Astrocyte of the spinal cord (primary cell): Measurements from ENCODE around the gene GJD3.
A peak's percentile ranks its signal among the peaks of the same experiment; 100 is the strongest.

ENCODE experiments used
- DNase-seq: peaks from one replicate; pipeline ENCODE4 v3.0.0; 2011; ENCODE audit warnings: low read depth, low spot score
- H3K4me3 ChIP-seq: 2 replicates; pipeline ENCODE4 v1.5.1; 2011; ENCODE audit warnings: low read depth, mild to moderate bottlenecking, low read length, moderate library complexity
- in situ Hi-C: cut with HindIII; loops from 2 replicates; pipeline ENCODE4 v1.10.0; 2017; ENCODE audit warnings: low sequenced_read_pairs
- TF ChIP-seq, protein P1 (sequence below): IDR thresholded peaks from 2 replicates; pipeline ENCODE4 v1.5.1; 2012; ENCODE audit warnings: low read depth, mild to moderate bottlenecking, low read length, inconsistent platforms

The GJD3 gene

DNA sequence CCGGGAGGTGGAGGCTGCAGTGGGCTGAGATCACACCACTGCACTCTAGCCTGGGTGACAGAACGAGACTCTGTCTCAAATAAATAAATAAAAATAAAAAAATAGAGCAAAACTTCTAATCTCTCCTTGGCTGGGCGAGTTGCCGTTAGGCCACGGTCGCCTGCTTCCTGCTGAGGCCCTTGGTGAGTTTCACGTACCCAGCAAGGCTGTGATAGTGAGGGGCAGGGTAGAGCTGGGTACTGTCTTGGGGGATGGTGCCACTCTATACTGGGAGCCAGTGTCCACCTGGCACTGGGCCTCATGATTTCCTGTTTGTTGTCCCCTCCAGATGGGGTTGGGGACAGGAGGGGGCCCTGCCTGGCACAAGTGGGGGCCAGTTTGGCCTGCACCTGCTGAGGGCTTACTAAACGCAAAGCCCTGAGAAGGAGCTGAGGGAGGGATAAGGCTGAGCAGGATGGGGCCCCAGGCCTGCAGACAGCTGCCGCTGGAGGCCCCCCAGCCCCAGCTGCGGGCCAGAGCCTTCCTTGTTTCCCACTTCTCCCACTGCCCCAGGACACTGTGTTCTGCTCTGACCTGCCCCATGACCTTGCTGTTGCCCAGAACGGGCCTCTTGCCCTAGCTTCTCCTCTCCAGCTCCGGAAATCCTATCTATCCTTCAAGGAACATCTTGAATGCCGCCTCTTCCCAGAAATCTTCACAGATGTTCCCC, 25.4 kb downstream of the GJD3 start:
- H3K4me3 ChIP-seq: no peak overlapping the region
- DNase-seq: no peak
- in situ Hi-C loops: no loop called here
- TF ChIP-seq, protein P1, sequence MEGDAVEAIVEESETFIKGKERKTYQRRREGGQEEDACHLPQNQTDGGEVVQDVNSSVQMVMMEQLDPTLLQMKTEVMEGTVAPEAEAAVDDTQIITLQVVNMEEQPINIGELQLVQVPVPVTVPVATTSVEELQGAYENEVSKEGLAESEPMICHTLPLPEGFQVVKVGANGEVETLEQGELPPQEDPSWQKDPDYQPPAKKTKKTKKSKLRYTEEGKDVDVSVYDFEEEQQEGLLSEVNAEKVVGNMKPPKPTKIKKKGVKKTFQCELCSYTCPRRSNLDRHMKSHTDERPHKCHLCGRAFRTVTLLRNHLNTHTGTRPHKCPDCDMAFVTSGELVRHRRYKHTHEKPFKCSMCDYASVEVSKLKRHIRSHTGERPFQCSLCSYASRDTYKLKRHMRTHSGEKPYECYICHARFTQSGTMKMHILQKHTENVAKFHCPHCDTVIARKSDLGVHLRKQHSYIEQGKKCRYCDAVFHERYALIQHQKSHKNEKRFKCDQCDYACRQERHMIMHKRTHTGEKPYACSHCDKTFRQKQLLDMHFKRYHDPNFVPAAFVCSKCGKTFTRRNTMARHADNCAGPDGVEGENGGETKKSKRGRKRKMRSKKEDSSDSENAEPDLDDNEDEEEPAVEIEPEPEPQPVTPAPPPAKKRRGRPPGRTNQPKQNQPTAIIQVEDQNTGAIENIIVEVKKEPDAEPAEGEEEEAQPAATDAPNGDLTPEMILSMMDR: no peak

DNA sequence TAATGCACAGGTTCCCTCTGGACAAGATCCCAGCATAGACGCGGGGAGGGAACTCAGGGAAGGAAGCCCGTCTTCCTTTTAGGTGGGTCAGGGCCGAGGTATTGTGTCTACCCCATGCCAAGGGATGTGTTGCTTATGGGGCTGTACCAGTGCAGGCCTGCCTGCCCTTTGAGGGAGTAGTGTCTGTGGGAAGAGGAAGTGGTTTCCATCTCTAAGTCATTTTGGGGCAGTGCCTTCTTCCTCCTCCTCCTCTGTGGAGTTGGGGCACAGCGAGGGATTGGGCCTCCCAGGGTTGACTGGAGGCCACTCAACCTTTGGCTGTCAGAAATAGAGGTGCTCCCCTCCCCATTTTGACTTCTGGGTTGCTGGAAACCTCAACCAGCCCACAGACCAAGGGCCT, 26.5 kb downstream of the GJD3 start:
- in situ Hi-C loops: no loop called here
- TF ChIP-seq, protein P1: no peak
- no peak for DNase-seq
- no peak overlapping the region for H3K4me3 ChIP-seq

DNA sequence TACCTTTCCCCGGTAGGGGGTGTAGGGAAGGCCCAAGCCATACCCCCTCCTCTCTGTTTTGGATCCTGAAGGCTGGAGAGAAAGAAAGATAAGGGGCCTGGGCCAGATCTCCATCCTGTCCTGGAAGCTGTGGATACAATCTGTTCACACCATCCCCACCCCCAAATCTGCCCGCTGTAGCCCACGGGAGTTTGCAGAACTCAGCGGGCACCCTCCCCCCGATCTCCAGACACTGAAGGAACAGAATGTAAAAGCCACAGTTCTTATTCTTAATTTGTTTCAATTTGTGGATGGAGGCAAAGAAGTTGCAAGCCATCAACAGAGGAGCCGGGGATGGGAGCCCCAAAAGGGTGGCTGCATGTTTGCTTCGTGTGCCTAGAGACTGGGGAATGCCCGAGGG, 27.2 kb downstream of the GJD3 start:
- in situ Hi-C loops: no loop called here
- DNase-seq: no peak
- no peak overlapping the region for H3K4me3 ChIP-seq
- TF ChIP-seq, protein P1: no peak

DNA sequence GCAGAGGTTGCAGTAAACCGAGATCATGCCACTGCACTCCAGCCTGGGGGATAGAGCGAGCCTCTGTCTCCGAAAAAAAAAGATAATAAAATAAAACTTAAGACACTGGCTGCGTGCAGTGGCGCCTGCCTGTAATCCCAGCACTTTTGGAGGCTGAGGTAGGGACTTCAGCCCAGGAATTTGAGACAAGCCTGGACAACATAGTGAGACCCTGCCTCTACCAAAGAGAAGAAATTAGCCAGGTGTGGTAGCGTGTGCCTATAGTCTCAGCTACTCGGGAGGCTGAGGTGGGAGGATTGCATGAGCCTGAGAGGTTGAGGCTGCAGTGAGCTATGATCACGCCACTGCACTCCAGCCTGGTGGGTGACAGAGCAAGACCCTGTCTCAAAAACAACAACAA, 28.9 kb downstream of the GJD3 start:
- H3K4me3 ChIP-seq: no peak overlapping the region
- no peak for DNase-seq
- TF ChIP-seq, protein P1: no peak
- in situ Hi-C loops: no loop called here

DNA sequence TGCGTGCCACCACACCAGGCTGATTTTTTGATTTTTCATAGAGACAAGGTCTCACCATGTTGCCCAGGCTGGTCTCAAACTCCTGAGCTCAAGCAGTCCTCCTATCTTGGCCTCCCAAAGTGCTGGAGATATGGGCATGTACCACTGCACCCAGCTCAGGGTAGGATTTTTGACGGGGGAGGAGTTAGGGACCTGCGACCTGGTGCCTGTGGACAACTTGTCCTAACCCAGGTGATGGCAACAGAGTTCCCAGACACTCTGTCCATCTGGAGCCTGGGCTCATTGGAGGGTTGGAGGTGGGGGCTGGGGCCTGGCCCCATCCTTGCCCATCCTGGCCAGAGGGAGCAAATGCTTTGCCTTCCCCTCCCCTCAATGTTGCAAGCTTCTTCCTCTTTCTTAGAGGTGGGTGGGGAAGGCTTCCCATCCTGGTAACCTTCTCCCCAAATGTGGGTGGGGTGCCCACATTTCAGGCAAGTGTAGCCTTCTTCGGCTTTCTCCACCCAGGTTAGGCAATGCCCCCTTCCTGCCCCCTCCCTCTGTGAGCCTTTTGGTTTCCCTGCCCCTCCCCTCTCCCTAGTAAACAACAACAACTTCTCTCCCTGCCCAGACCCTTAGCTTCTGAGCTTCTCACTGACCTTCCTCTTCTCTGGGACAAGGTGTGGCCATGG, 30.6 kb downstream of the GJD3 start:
- TF ChIP-seq, protein P1: no peak
- DNase-seq: no peak
- in situ Hi-C loops: no loop called here
- no peak overlapping the region for H3K4me3 ChIP-seq

DNA sequence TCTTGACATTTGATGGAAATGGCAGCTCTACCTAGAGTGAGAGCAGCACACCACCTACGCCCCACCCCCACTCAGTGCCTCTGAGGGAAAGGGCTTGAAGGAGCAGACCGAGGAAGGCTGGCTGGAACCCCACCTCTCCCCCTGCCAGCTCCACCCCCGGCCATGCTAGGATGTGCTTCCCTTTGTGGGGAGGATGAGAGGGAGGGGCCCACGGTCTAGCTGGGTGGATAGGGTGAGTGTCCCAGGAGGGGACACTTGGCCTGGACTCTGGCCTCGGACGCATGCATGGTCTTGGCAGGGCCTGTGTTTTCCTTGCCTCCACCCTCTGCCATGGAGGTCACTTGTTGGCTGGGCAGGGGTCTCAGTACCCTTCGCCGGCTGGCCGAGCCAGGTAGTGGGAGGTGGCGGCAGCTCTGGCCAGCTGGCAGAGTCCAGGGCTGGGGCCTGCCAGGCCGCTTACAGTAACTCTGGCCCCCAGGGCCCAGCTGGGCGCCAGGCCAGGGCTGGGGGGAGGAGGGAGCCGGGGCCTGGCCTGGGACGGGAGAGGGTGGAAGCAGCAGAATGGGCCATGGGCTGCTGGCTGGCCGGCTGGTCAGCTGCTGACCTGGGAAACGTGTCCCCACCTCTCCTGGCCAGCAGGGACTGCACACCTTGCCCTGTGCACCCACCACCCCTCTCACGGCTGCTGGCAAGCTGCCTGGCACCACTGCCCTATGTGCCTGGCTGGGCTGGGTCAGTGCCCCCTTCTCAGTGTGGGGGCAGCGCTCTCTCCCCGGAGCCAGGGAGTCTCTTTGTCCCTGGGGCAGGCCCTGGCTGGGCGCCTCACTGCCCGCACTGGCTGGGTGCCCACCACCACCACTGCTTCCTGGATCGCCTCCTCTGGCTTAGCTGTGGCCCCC, 32.5 kb downstream of the GJD3 start:
- in situ Hi-C loops: no loop called here
- DNase-seq: peak; percentile 85
- no peak overlapping the region for H3K4me3 ChIP-seq
- TF ChIP-seq, protein P1: no peak
